Measurements from ENCODE around the gene OR52B6.
"Not testable (repeated sequence)": the region's sequence is repeated elsewhere in the genome, so short reads cannot be mapped to it uniquely, and the experiment has no call there.

Gene OR52B6

GRCh38 chr11:5596607-5597201, 16.0 kb downstream of the OR52B6 start, which contains the start of gene TRIM6:
Gene TRIM6 (plus strand): TSS chr11:5596637. CDS start chr11:5596898, 261 bp downstream.
- peak in 1 of 2 experiments; percentile 19 for DNase-seq

- DNase-seq: no peak
Observed at GRCh38 chr11:5597953-5598352, 17.3 kb downstream of the OR52B6 start.

- peak; percentile 92 to 93 for DNase-seq
Observed at GRCh38 chr11:5600374-5600851, 19.7 kb downstream of the OR52B6 start.

GRCh38 chr11:5602791-5603190, 22.1 kb downstream of the OR52B6 start:
- DNase-seq: not testable (repeated sequence)

- no peak for DNase-seq
Observed at GRCh38 chr11:5603326-5603725, 22.6 kb downstream of the OR52B6 start.

GRCh38 chr11:5604896-5605295, 24.2 kb downstream of the OR52B6 start:
- DNase-seq: no peak

- DNase-seq: no peak
Observed at GRCh38 chr11:5605849-5606248, 25.2 kb downstream of the OR52B6 start.

- no peak for DNase-seq
Observed at GRCh38 chr11:5608808-5609207, 28.1 kb downstream of the OR52B6 start.

GRCh38 chr11:5610446-5610845, 29.8 kb downstream of the OR52B6 start:
- no peak for DNase-seq

- no peak for DNase-seq
Observed at GRCh38 chr11:5611627-5612026, 30.9 kb downstream of the OR52B6 start.

GRCh38 chr11:5618807-5619206, 38.1 kb downstream of the OR52B6 start:
- DNase-seq: no peak

GRCh38 chr11:5620651-5621521, 40.2 kb downstream of the OR52B6 start:
- DNase-seq: no peak

GRCh38 chr11:5621580-5621979, 40.9 kb downstream of the OR52B6 start:
- no peak for DNase-seq

- no peak for DNase-seq
Observed at GRCh38 chr11:5622802-5623201, 42.1 kb downstream of the OR52B6 start.

GRCh38 chr11:5624489-5625279, 44.0 kb downstream of the OR52B6 start, which contains the start of gene TRIM34:
Gene TRIM34 (plus strand): TSS chr11:5625001. CDS start chr11:5632332, 7,331 bp downstream.
- DNase-seq: peak; percentile 79 to 84

GRCh38 chr11:5625281-5625680, 44.6 kb downstream of the OR52B6 start:
- no peak for DNase-seq

GRCh38 chr11:5626196-5626595, 45.5 kb downstream of the OR52B6 start:
- no peak for DNase-seq

GRCh38 chr11:5631417-5631816, 50.7 kb downstream of the OR52B6 start:
- DNase-seq: no peak
